ENCODE measurements around the gene GPR75. TPM values are rescaled to one million over a fixed set of nuclear protein-coding genes. Genes with fewer than 3 reads are reported as not detected.

Gene GPR75
- total RNA-seq (2014; rRNA removed; shearing (Covaris generic)), result 3.2 and 4.5 TPM in 2 replicates

DNA sequence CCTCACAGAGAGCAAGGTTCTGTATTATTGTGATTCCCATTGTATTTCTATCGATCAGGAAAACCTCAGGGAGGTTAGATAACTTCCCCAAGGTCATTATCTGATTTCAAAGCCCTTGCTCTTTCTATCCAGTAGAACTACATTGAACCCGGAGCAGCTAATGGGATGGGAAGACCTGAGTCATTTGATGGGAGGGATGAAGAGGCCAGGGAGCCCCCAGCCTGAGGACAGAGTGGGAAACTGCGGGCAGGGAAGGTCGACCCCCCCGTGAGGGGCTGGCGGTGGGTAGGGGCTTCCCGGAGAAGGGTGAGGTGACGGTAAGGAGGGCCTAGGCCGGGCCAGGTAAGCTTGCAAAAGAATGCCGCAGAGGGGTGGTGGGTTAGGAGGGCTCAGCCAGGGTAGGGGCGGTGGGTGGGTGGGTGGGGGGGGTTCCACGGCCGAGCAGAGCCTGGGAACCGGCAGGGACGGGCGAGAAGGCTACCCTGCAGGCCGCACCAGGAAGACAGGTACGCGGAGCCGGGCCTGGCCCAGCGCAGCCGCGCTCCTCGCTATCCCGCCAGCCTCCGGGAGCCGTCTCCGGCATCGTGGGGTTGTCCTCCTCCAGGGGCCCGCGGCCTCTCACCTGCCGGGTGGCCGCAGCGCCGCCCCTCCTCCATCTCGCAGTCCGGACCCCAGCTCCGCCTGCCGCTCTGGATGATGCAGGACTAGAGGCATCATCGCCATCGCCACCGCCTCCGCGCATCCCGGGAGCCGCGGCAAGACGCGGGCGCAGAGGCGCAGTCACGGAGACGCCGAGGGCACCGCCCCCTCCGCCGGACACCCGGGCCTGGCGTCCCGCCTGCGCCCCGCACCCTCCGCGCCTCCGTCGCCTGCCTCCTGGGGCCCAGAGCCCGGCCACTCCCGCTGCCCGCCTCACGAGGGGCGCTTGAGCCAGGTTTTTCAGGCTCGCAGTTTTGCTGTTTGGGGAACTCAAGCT is at the start of gene GPR75:
Gene GPR75 (minus strand): TSS at position 762 of the 976 bp plus-strand sequence. CDS start 5,211 bp downstream, outside the sequence.
- H3K9me3 ChIP-seq (replicated peaks), result no peaks in the 10 kb centered on the region
- no peak within 1 kb of the TSS for H3K27ac ChIP-seq
- no peaks in the 10 kb centered on the region for H3K4me1 ChIP-seq
- no peak for DNase-seq
- no peaks in the 10 kb centered on the region for H3K27me3 ChIP-seq
- H3K4me3 ChIP-seq, result no peak within 1 kb of the TSS
- peaks cover 30% of the 10 kb centered on the region for H3K36me3 ChIP-seq

DNA sequence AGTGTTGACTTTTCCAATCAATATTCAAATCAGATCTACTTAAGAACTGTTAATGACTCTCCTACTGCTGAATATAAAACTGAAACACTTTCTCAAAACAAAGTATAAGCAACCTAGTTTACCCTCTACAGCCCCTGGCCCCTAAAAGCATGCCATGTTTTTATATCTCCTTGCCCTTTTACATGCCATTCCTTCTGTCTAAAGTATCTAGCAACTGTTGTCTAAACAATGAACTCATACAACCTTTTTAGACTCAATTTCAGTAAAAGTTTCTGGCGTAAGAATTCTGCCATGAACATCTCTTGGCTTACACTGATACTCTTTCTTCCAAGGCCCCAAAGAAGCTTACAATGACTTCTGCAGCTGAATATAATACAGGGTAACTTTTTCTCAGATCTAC is 47.8 kb upstream of the GPR75 start:
- H3K4me3 ChIP-seq, result no peak overlapping the region
- DNase-seq, result no peak
- no peaks in the 10 kb centered on the region for H3K4me1 ChIP-seq
- peaks cover 89% of the 10 kb centered on the region for H3K36me3 ChIP-seq
- no peaks in the 10 kb centered on the region for H3K27me3 ChIP-seq
- no peak overlapping the region for H3K27ac ChIP-seq
- no peaks in the 10 kb centered on the region for H3K9me3 ChIP-seq (replicated peaks)

DNA sequence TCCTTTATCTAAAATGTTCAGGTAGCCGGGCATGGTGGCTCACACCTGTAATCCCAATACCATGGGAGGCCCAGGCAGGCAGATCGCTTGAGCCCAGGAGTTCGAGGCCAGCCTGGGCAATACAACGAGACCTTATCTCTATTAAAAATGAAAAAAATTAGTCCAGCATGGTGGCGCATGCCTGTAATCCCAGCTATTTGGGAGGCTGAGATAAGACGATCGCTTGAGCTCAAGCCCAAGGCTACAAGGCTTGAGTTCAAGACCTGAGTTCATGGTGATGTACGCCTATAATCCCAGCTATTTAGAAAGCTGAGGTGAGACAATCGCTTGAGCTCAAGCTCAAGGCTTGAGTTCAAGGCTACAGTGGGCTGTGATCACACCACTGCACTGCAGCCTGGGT is 45.6 kb upstream of the GPR75 start:
- no peak for DNase-seq
- Histone ChIP-seq H3K9me3 (replicated peaks) (no peaks in the 10 kb centered on the region), H3K36me3 (peaks cover 98% of the 10 kb centered on the region), H3K4me1 (no peaks in the 10 kb centered on the region), H3K27me3 (no peaks in the 10 kb centered on the region), H3K27ac (no peak overlapping the region), H3K4me3 (no peak overlapping the region)

DNA sequence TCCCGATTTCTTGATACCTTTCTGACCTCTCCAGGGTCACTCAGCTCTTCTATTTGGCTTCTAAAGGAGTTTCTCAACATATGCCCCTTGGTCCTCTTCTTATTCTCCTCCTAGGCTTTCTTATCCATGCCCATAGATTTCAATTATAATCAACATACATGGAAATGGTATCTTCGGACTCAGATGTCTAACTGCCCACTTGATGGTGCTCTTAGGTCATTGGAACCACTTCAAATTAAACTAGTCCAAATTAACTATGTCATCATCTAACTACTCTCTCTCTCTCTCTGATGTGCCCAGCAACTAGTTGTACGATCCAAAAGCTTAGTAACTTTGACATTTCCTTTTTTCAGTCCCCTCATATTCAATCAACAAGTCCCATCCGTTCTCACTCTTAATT is 43.2 kb upstream of the GPR75 start:
- no peaks in the 10 kb centered on the region for H3K27me3 ChIP-seq
- H3K9me3 ChIP-seq (replicated peaks), result no peaks in the 10 kb centered on the region
- peaks cover 94% of the 10 kb centered on the region for H3K36me3 ChIP-seq
- no peak overlapping the region for H3K27ac ChIP-seq
- no peak for DNase-seq
- H3K4me3 ChIP-seq, result no peak overlapping the region
- no peaks in the 10 kb centered on the region for H3K4me1 ChIP-seq

DNA sequence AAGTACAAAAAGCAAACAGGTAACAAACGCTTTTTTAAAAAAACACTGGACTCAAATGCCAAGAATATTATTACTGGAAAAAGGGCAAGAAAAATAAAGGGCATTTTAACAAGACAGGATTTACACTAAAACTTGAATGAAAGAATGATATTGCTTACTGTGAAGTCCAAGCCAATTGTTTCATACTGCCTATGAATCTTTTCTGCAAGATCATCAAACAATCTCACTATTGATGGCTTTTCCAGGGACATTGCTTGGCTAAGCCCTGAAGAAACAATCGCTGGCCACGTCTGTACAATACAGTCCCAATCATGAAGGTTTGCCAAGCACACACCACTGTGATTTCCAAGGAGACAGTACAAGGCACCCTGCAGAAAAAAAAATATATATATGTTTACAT is 41.4 kb upstream of the GPR75 start:
- Histone ChIP-seq H3K4me3 (no peak overlapping the region), H3K4me1 (no peaks in the 10 kb centered on the region), H3K9me3 (replicated peaks) (no peaks in the 10 kb centered on the region), H3K27ac (no peak overlapping the region), H3K27me3 (no peaks in the 10 kb centered on the region), H3K36me3 (peaks cover 90% of the 10 kb centered on the region)
- DNase-seq, result no peak

DNA sequence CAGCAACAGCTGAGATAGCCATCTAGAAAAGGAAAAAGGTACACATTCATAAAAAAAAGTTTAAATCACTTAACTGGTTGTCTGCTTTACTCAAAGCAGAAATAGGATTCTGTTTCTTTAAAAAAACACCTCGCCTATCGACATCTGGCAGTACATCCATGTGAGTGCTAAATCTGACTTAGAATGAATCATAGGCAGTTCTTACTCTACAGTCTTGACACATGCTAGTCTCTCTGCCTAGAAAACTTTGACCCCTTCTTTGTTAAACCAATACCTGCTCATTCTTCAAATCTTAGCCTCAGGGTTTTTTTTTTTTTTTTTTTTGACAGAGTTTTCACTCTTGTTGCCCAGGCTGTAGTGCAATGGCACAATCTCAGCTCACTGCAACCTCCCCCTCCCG is 37.1 kb upstream of the GPR75 start:
- Histone ChIP-seq H3K9me3 (replicated peaks) (no peaks in the 10 kb centered on the region), H3K27ac (no peak overlapping the region), H3K4me1 (no peaks in the 10 kb centered on the region), H3K4me3 (no peak overlapping the region), H3K27me3 (no peaks in the 10 kb centered on the region), H3K36me3 (peaks cover 92% of the 10 kb centered on the region)
- DNase-seq, result no peak

DNA sequence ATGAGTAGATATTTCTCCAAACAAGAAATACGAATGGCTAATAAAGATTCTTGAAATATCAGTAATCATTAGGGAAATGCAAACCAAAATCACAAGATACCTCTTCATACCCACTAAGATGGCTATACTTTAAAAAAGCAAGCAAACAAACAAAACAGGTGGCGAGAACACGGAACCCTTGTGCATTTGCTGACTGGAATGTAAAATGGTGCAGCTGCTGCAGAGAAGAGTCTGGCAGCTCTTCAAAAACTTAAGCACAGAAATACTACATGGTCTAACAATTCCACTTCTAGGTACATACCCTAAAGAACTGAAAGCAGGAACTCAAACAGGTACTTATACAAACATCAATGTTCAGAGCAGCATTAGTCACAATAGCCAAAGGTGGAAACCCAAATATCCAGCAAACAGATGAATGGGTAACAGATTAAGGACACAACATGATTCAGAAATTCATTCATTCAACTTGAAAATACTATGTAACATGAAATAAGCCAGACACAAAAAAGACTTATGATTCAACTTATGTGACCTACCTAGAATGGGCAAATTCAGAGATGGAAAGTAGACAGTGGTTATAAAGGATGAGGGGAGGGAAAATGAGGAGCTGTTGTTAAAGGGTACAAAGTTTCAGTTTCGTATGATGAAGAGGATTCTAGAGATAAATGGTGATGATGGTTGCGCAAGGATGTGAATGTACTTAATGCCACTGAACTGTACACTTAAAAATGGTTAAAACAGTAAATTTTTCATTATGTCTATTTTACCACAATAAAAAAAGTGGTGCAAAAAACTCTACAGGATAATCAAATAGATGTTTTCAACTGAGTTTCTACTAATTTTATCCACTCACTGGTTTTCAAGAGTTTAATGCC is 26.9 kb upstream of the GPR75 start:
- Histone ChIP-seq H3K27me3 (no peaks in the 10 kb centered on the region), H3K9me3 (replicated peaks) (no peaks in the 10 kb centered on the region), H3K27ac (no peak overlapping the region), H3K4me3 (no peak overlapping the region), H3K4me1 (no peaks in the 10 kb centered on the region), H3K36me3 (peaks cover 90% of the 10 kb centered on the region)
- DNase-seq, result no peak

DNA sequence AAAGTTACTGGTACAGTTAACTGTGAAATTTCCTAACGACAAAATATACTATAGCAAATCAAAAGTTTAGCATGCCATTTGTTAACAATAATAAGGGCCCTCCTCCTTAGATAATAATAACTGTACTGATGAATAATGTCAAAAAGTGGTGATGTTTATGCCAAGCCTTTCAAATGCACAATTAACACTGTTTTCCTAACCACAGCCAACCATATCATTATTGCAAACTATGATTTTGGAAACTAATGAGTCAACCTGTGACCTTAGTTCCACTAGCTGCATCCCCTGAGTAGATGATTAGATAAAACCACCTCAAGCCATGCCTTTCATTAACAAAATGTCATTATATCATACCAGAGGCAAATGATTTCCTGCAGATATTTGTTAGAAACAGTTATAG is 25.1 kb upstream of the GPR75 start:
- H3K36me3 ChIP-seq, result peaks cover 85% of the 10 kb centered on the region

DNA sequence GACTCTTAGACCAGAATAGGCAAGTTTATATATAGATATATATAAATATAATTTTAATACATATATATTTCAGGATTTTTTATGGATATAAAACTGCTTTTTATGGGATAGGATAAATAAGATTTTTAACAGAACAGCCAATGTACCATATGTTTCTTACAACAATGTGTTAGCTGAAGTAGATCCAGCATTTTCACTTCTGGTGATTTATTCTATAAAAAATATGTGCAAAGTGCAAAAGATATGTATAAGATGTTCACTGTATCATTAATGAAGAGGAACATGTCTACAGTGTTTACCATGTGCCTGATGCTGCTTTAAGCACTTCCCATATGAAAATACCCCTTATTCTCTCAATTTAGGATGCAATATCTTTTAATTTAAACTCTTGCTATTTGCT is 22.2 kb upstream of the GPR75 start:
- Histone ChIP-seq H3K36me3 (peaks cover 78% of the 10 kb centered on the region), H3K4me3 (no peak overlapping the region), H3K27me3 (no peaks in the 10 kb centered on the region), H3K4me1 (no peaks in the 10 kb centered on the region), H3K9me3 (replicated peaks) (no peaks in the 10 kb centered on the region), H3K27ac (no peak overlapping the region)
- no peak for DNase-seq

More for the DNA sequence above, 25.1 kb upstream of the GPR75 start:
- no peak for DNase-seq
- Histone ChIP-seq H3K9me3 (replicated peaks) (no peaks in the 10 kb centered on the region), H3K4me1 (no peaks in the 10 kb centered on the region), H3K27ac (no peak overlapping the region), H3K27me3 (no peaks in the 10 kb centered on the region), H3K4me3 (no peak overlapping the region)

DNA sequence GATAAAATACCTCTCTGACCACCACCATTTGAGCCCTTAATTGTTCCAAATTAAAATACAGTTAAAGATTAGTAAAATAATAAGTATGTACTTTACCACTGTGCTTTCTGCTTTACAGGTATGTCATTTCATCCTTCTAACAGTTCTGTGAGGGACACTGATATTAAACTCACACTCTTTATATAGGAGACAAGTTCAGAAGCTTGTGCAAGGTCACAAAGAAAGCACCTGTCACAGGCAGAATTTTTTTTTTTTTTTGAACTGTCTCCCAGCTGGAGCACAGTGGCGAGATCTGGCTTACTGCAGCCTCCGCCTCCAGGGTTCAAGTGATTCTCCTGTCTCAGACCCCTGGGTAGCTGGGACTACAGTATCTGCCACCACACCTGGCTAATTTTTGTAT is 21.6 kb upstream of the GPR75 start:
- no peak for DNase-seq
- Histone ChIP-seq H3K9me3 (replicated peaks) (no peaks in the 10 kb centered on the region), H3K27ac (no peak overlapping the region), H3K36me3 (peaks cover 72% of the 10 kb centered on the region), H3K27me3 (no peaks in the 10 kb centered on the region), H3K4me1 (no peaks in the 10 kb centered on the region), H3K4me3 (no peak overlapping the region)

DNA sequence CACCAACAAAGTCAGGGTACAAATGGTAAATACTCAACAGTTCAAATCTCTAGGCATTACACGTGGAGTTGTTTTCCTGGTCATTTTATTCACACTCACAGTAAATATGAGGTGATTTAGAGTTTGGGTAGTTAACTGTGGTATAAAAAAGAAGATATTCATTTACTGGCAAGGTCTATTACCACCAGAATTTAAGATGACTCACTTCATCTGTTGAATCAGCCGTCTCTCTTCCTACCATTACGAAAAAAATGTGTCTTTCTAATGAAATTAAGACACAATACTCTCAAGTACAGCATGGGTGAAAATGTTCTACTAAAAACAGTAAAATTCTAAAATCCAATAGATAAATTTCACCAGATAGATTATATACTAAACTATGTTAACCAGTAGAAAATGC is 21.0 kb upstream of the GPR75 start:
- Histone ChIP-seq H3K36me3 (peaks cover 72% of the 10 kb centered on the region), H3K4me3 (no peak overlapping the region), H3K27ac (no peak overlapping the region), H3K9me3 (replicated peaks) (no peaks in the 10 kb centered on the region), H3K4me1 (no peaks in the 10 kb centered on the region), H3K27me3 (no peaks in the 10 kb centered on the region)
- no peak for DNase-seq

DNA sequence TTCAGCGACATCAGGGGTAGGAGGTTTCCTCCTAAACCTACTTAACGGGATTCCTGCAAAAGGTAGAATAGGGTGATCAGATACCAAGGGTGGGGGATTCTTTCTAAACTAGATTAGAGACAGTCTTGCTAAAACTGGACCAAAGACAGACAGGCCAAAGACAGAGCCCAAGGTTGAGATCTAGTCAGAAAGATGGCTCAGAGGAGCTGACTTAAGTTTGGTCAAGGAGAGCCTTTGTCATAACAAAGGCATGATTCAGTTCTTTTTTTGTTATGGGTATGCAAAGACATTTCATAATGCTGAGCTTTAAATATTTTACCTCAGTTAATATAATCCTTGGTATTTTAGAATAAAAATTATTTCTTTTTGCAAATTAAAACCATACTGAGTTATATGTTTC is 17.8 kb upstream of the GPR75 start:
- Histone ChIP-seq H3K9me3 (replicated peaks) (no peaks in the 10 kb centered on the region), H3K4me1 (no peaks in the 10 kb centered on the region), H3K4me3 (no peak overlapping the region), H3K27ac (no peak overlapping the region), H3K27me3 (no peaks in the 10 kb centered on the region), H3K36me3 (peaks cover 74% of the 10 kb centered on the region)
- DNase-seq, result no peak

DNA sequence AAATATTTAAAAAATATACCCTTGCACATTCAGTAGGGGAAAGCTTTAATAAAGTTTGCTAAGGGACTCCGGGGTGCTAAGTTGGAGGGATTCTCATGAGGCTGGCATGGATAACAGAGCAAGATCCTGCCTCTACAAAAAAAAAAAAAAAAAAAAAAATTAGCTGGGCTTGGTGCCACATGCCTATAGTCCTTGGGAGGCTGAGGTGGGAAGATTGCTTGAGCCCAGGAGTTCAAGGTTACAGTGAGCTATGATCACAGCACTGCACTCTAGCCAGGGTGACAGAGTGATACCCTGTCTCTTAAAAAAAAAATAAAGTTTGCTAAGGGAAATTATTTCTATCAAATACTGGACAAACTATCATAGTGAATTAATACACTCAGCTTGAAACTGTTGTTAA is 17.3 kb upstream of the GPR75 start:
- H3K36me3 ChIP-seq, result peaks cover 73% of the 10 kb centered on the region
- H3K27ac ChIP-seq, result no peak overlapping the region
- no peak overlapping the region for H3K4me3 ChIP-seq
- H3K27me3 ChIP-seq, result no peaks in the 10 kb centered on the region
- no peak for DNase-seq
- no peaks in the 10 kb centered on the region for H3K4me1 ChIP-seq
- no peaks in the 10 kb centered on the region for H3K9me3 ChIP-seq (replicated peaks)

DNA sequence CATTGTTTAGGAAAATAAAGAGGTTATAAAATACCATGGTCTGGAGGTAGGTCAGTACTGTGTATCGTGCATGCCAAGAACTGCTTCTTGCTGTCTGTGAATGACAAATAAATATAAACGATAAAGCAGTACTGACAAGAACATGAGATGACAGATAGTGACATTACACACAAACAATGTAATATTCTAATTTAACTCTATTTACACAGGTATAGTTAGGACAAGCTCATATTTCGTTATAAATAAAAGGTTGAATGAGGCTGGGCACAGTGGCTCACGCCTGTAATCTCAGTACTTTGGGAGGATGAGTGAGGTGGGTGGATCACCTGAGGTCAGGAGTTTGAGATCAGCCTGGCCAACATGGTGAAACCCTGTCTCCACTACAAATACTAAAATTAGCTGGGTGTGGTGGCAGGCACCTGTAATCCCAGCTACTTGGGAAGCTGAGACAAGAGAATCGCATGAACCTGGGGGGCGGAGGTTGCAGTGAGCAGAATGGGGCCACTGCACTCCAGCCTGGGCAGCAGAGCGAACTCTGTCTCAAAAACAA is 14.7 kb upstream of the GPR75 start:
- Histone ChIP-seq H3K36me3 (peaks cover 74% of the 10 kb centered on the region), H3K27ac (no peak overlapping the region), H3K27me3 (no peaks in the 10 kb centered on the region), H3K4me1 (no peaks in the 10 kb centered on the region), H3K9me3 (replicated peaks) (no peaks in the 10 kb centered on the region), H3K4me3 (no peak overlapping the region)
- DNase-seq, result no peak

DNA sequence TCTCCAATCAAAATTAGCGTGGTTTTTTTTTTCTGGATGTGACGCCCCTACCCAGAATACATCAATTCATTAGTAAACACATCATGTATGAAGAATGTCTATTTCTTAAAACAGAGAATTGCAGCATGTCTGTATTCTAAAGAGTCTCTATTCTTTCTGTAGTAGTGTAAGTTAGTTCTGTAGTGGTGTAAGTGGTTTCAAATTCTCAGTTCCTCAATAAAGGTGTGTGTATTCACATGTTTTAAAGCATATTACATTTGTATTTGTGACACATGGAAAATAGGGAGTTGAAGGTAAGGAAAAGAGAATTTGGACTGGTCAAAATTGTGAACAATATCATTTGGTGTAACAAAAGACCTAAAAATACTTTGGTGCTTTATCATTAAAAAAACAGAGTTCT is 8.0 kb upstream of the GPR75 start:
- no peak overlapping the region for H3K4me3 ChIP-seq
- H3K9me3 ChIP-seq (replicated peaks), result no peaks in the 10 kb centered on the region
- H3K27ac ChIP-seq, result no peak overlapping the region
- peaks cover 72% of the 10 kb centered on the region for H3K36me3 ChIP-seq
- no peaks in the 10 kb centered on the region for H3K4me1 ChIP-seq
- DNase-seq, result no peak
- no peaks in the 10 kb centered on the region for H3K27me3 ChIP-seq
